ENCODE measurements around the gene ERBB4.
"Not testable (repeated sequence)": the region's sequence is repeated elsewhere in the genome, so short reads cannot be mapped to it uniquely, and the experiment has no call there.

DNA sequence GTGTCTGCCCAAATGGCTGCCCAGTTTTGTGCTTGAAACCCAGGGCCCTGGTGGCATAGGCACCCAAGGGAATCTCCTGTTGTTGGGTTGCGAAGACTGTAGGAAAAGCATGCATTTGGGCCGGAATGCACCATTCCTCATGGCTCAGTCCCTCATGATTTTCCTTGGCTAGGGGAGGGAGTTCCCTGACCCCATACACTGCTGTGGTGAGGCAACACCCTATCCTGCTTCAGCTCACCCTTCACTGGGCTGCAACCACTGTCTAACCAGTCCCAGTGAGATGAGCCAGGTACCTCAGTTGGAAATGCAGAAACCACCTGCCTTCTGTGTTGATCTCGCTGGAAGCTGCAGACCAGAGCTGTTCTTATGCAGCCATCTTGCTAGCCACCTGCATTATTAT, 300.4 kb downstream of the ERBB4 start:
- TF ChIP-seq, protein P1, sequence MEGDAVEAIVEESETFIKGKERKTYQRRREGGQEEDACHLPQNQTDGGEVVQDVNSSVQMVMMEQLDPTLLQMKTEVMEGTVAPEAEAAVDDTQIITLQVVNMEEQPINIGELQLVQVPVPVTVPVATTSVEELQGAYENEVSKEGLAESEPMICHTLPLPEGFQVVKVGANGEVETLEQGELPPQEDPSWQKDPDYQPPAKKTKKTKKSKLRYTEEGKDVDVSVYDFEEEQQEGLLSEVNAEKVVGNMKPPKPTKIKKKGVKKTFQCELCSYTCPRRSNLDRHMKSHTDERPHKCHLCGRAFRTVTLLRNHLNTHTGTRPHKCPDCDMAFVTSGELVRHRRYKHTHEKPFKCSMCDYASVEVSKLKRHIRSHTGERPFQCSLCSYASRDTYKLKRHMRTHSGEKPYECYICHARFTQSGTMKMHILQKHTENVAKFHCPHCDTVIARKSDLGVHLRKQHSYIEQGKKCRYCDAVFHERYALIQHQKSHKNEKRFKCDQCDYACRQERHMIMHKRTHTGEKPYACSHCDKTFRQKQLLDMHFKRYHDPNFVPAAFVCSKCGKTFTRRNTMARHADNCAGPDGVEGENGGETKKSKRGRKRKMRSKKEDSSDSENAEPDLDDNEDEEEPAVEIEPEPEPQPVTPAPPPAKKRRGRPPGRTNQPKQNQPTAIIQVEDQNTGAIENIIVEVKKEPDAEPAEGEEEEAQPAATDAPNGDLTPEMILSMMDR (IDR thresholded peaks at IDR 0.05) = not testable (repeated sequence)
- TF ChIP-seq RAD21 (IDR thresholded peaks at IDR 0.05; ENCODE audit: low read length); POLR2AphosphoS5 (IDR thresholded peaks at IDR 0.05; ENCODE audit: low read depth, low read length); RFX5 (IDR thresholded peaks at IDR 0.05; ENCODE audit: low read length); EP300 (IDR thresholded peaks at IDR 0.05; ENCODE audit: borderline replicate concordance in 1 of 2, low read depth in 1 of 2, low read length in 1 of 2): not testable (repeated sequence)
- TF ChIP-seq, protein P2, sequence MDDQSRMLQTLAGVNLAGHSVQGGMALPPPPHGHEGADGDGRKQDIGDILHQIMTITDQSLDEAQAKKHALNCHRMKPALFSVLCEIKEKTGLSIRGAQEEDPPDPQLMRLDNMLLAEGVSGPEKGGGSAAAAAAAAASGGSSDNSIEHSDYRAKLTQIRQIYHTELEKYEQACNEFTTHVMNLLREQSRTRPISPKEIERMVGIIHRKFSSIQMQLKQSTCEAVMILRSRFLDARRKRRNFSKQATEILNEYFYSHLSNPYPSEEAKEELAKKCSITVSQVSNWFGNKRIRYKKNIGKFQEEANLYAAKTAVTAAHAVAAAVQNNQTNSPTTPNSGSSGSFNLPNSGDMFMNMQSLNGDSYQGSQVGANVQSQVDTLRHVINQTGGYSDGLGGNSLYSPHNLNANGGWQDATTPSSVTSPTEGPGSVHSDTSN (IDR thresholded peaks at IDR 0.05) = not testable (repeated sequence)
- TF ChIP-seq, protein P3, sequence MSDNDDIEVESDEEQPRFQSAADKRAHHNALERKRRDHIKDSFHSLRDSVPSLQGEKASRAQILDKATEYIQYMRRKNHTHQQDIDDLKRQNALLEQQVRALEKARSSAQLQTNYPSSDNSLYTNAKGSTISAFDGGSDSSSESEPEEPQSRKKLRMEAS (IDR thresholded peaks at IDR 0.05; ENCODE audit: low read depth) = not testable (repeated sequence)
- TF ChIP-seq, protein P4, sequence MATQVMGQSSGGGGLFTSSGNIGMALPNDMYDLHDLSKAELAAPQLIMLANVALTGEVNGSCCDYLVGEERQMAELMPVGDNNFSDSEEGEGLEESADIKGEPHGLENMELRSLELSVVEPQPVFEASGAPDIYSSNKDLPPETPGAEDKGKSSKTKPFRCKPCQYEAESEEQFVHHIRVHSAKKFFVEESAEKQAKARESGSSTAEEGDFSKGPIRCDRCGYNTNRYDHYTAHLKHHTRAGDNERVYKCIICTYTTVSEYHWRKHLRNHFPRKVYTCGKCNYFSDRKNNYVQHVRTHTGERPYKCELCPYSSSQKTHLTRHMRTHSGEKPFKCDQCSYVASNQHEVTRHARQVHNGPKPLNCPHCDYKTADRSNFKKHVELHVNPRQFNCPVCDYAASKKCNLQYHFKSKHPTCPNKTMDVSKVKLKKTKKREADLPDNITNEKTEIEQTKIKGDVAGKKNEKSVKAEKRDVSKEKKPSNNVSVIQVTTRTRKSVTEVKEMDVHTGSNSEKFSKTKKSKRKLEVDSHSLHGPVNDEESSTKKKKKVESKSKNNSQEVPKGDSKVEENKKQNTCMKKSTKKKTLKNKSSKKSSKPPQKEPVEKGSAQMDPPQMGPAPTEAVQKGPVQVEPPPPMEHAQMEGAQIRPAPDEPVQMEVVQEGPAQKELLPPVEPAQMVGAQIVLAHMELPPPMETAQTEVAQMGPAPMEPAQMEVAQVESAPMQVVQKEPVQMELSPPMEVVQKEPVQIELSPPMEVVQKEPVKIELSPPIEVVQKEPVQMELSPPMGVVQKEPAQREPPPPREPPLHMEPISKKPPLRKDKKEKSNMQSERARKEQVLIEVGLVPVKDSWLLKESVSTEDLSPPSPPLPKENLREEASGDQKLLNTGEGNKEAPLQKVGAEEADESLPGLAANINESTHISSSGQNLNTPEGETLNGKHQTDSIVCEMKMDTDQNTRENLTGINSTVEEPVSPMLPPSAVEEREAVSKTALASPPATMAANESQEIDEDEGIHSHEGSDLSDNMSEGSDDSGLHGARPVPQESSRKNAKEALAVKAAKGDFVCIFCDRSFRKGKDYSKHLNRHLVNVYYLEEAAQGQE (IDR thresholded peaks at IDR 0.05; ENCODE audit: low read depth, low read length) = not testable (repeated sequence)
- TF ChIP-seq, protein P5, sequence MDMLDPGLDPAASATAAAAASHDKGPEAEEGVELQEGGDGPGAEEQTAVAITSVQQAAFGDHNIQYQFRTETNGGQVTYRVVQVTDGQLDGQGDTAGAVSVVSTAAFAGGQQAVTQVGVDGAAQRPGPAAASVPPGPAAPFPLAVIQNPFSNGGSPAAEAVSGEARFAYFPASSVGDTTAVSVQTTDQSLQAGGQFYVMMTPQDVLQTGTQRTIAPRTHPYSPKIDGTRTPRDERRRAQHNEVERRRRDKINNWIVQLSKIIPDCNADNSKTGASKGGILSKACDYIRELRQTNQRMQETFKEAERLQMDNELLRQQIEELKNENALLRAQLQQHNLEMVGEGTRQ (IDR thresholded peaks at IDR 0.05; ENCODE audit: borderline replicate concordance, low read depth, low read length) = not testable (repeated sequence)

All from SK-N-SH (cell line).